OCI-LY7 (cell line): Measurements from ENCODE around the gene OR2V1.

Experiments used
- EZH2phosphoT487 ChIP-seq: fragments of 200-600 bp; sonication (generic); IDR thresholded peaks from 2 replicates; pipeline ENCODE4 v1.6.1; 2018; ENCODE audit warnings: low read depth, borderline replicate concordance, mild to moderate bottlenecking, mixed run types, antibody characterized with exemption, low read length, moderate library complexity, mixed read lengths
- TF ChIP-seq, protein P1 (sequence below): fragments of 200-600 bp; sonication (generic); conservative IDR thresholded peaks from 2 replicates; pipeline ENCODE4 v1.5.1; 2014; ENCODE audit warnings: mild to moderate bottlenecking, antibody characterized with exemption, low read length, moderate library complexity, mixed read lengths

DNA sequence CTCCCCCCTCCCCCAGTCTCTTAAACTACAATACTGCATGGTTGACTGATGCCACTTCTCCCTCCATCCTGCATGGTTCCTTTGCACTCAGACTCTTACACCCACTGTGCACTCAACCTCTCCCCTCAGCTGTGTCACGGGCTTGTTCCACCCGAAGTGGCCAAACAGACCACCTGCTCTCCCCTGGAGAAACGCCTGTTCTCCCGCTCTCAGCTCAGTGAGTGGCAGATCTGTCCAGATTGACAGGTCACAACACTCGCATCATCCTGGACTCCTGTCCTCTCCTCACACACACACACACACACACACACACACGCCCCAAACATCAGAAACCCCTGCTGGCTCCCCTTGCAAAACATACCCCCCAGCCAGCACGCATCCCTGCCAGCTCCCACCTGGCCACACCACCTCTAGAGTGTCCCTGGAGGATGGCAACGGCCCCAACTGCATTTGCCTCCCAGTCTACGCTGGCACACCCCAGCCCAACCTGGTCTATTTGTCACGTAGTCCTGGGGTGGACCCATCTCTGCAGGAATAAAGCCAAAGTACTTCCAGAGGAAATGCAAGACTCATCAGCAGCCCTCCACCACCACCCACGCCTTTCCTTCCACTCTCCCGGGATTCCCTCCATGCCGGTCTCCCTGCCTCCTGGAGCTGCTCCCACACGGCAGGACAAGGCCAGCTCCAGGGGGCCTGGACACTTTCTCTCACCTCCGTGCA, 2.9 kb downstream of the OR2V1 start:
- TF ChIP-seq, protein P1, sequence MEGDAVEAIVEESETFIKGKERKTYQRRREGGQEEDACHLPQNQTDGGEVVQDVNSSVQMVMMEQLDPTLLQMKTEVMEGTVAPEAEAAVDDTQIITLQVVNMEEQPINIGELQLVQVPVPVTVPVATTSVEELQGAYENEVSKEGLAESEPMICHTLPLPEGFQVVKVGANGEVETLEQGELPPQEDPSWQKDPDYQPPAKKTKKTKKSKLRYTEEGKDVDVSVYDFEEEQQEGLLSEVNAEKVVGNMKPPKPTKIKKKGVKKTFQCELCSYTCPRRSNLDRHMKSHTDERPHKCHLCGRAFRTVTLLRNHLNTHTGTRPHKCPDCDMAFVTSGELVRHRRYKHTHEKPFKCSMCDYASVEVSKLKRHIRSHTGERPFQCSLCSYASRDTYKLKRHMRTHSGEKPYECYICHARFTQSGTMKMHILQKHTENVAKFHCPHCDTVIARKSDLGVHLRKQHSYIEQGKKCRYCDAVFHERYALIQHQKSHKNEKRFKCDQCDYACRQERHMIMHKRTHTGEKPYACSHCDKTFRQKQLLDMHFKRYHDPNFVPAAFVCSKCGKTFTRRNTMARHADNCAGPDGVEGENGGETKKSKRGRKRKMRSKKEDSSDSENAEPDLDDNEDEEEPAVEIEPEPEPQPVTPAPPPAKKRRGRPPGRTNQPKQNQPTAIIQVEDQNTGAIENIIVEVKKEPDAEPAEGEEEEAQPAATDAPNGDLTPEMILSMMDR, result no peak
- no peak for TF ChIP-seq EZH2phosphoT487
